ENCODE data around the gene SPINK5. TPM values are rescaled to one million over a fixed set of nuclear protein-coding genes. Genes with fewer than 3 reads are reported as not detected.

SPINK5 gene
- total RNA-seq, 1 experiment from 2014 or later: 5.9 TPM

DNA sequence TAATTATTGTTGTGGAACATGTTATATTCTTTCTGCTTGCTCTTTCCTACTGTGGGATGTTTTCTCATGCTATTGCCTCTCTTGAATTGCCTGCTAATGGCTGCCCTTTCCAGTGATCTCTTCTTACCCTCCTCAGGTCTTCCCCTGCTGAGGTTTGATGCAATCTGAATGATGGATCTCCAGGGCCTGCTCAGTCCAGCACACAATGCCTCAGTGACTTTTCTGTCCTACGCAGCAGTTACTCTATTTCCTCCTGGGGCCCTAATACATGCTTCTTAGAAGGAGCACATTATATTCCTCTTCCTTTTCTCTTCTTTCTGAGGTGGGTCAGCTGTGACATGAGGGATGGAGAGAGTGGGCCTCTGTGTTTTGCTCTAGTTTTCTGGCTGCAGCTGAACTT, 104.5 kb downstream of the SPINK5 start, which contains the start of gene SPINK14:
Gene SPINK14, plus strand, starts transcription at position 301 of the 400 bp plus-strand sequence. CDS start 1,187 bp downstream, outside the sequence.
- no peak within 1 kb of the TSS for H3K27ac Mint-ChIP-seq

DNA sequence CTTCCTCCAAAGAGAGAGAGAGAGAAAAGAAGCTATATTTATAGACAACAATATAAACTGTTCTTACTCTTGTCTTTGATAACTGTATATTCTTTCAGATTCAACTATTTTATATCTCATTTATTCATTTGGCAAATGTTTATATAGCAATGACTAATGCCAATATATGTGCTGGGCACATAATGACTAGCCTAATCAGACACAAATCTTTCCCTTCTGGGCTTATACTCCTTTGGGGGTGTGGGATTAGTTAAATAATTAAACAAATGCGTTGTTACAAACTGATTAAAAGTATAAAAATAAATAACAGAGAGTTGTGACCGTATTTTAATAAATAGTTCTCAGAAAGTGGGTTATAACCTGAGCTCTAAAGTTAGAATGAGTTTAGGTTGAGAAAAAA, 108.6 kb downstream of the SPINK5 start:
- Mint-ChIP-seq H3K27me3 (ENCODE audit: low read depth) (no peaks in the 10 kb centered on the region), H3K36me3 (no peaks in the 10 kb centered on the region), H3K27ac (no peak overlapping the region), H3K4me3 (no peak overlapping the region), H3K9me3 (no peaks in the 10 kb centered on the region), H3K4me1 (no peaks in the 10 kb centered on the region)
- ATAC-seq: no peak
- CTCF ChIA-PET: no interaction called here
- TF ChIP-seq SMAD4 (CRISPR knock-in tag; IDR thresholded peaks at IDR 0.05) (no peak), SP1 (CRISPR knock-in tag; conservative IDR thresholded peaks at IDR 0.05) (no peak), FOXP1 (CRISPR knock-in tag; IDR thresholded peaks at IDR 0.05; ENCODE audit: borderline replicate concordance) (no peak), ZNF219 (CRISPR knock-in tag; IDR thresholded peaks at IDR 0.05; ENCODE audit: borderline replicate concordance) (no peak)
- POLR2A ChIA-PET: no interaction called here
- no peak for DNase-seq (ENCODE audit: low spot score)

More for the DNA sequence above, 104.5 kb downstream of the SPINK5 start, which contains the start of gene SPINK14:
- DNase-seq (ENCODE audit: low spot score) (no peak), ATAC-seq (no peak)
- peaks cover 17% of the 10 kb centered on the region for H3K9me3 Mint-ChIP-seq
- no peaks in the 10 kb centered on the region; the same call in 1 of the 2 replicates for H3K27me3 Mint-ChIP-seq (ENCODE audit: low read depth)
- TF ChIP-seq CREM (CRISPR knock-in tag; IDR thresholded peaks at IDR 0.05) (no peak), SMAD4 (CRISPR knock-in tag; IDR thresholded peaks at IDR 0.05) (no peak), MYBL2 (CRISPR knock-in tag; IDR thresholded peaks at IDR 0.05) (no peak), ZNF671 (CRISPR knock-in tag; IDR thresholded peaks at IDR 0.05) (no peak), ZNF423 (CRISPR knock-in tag; IDR thresholded peaks at IDR 0.05) (no peak), TEAD1 (CRISPR knock-in tag; IDR thresholded peaks at IDR 0.05) (no peak), CREB1 (CRISPR knock-in tag; IDR thresholded peaks at IDR 0.05) (no peak), ZNF232 (CRISPR knock-in tag; IDR thresholded peaks at IDR 0.05) (no peak), SOX15 (CRISPR knock-in tag; IDR thresholded peaks at IDR 0.05) (no peak)
- TF ChIP-seq, protein P1, sequence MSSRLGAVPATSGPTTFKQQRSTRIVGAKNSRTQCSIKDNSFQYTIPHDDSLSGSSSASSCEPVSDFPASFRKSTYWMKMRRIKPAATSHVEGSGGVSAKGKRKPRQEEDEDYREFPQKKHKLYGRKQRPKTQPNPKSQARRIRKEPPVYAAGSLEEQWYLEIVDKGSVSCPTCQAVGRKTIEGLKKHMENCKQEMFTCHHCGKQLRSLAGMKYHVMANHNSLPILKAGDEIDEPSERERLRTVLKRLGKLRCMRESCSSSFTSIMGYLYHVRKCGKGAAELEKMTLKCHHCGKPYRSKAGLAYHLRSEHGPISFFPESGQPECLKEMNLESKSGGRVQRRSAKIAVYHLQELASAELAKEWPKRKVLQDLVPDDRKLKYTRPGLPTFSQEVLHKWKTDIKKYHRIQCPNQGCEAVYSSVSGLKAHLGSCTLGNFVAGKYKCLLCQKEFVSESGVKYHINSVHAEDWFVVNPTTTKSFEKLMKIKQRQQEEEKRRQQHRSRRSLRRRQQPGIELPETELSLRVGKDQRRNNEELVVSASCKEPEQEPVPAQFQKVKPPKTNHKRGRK (CRISPR knock-in tag; IDR thresholded peaks at IDR 0.05; ENCODE audit: borderline replicate concordance): no peak
- TF ChIP-seq, protein P2, sequence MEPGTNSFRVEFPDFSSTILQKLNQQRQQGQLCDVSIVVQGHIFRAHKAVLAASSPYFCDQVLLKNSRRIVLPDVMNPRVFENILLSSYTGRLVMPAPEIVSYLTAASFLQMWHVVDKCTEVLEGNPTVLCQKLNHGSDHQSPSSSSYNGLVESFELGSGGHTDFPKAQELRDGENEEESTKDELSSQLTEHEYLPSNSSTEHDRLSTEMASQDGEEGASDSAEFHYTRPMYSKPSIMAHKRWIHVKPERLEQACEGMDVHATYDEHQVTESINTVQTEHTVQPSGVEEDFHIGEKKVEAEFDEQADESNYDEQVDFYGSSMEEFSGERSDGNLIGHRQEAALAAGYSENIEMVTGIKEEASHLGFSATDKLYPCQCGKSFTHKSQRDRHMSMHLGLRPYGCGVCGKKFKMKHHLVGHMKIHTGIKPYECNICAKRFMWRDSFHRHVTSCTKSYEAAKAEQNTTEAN (CRISPR knock-in tag; IDR thresholded peaks at IDR 0.05): no peak
- TF ChIP-seq, protein P3, sequence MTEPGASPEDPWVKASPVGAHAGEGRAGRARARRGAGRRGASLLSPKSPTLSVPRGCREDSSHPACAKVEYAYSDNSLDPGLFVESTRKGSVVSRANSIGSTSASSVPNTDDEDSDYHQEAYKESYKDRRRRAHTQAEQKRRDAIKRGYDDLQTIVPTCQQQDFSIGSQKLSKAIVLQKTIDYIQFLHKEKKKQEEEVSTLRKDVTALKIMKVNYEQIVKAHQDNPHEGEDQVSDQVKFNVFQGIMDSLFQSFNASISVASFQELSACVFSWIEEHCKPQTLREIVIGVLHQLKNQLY (CRISPR knock-in tag; IDR thresholded peaks at IDR 0.05): no peak
- H3K36me3 Mint-ChIP-seq: no peaks in the 10 kb centered on the region
- H3K4me3 Mint-ChIP-seq: no peak within 1 kb of the TSS
- no peaks in the 10 kb centered on the region for H3K4me1 Mint-ChIP-seq
- POLR2A ChIA-PET: no interaction called here
- CTCF ChIA-PET: no interaction called here

DNA sequence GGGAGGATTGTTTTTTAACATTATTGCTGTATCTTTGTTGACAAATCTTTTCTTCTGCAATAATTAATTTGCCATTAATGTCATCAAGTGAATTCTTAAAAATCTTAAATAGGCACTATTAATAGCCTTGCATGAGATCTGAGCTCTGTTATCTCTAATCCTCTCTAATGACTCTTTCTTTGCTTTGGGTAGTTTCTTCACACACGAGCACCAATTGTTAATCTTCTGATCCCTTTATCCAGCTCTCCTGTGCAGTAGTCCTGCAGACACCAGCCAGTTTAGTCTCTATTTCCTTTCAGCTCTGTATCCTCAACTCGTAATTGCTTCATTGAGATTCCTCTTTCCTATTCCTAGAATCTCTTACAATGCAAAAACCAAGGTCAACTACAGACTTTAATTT, 112.7 kb downstream of the SPINK5 start:
- no peak for DNase-seq (ENCODE audit: low spot score)
- TF ChIP-seq, protein P1 (CRISPR knock-in tag; IDR thresholded peaks at IDR 0.05; ENCODE audit: borderline replicate concordance): no peak
- TF ChIP-seq FOXK1 (CRISPR knock-in tag; IDR thresholded peaks at IDR 0.05): no peak
- no peak for TF ChIP-seq OVOL2 (CRISPR knock-in tag; IDR thresholded peaks at IDR 0.05; ENCODE audit: borderline replicate concordance)
- ATAC-seq: no peak
- ChIA-PET POLR2A (no interaction called here), CTCF (no interaction called here)
- no peaks in the 10 kb centered on the region for H3K27me3 Mint-ChIP-seq (ENCODE audit: low read depth)
- H3K4me3 Mint-ChIP-seq: no peak overlapping the region
- H3K9me3 Mint-ChIP-seq: no peaks in the 10 kb centered on the region
- no peak overlapping the region for H3K27ac Mint-ChIP-seq
- H3K36me3 Mint-ChIP-seq: no peaks in the 10 kb centered on the region
- H3K4me1 Mint-ChIP-seq: no peaks in the 10 kb centered on the region

Data from WTC11 (cell line).